ENCODE data around the gene RPP25L.

The RPP25L gene

DNA sequence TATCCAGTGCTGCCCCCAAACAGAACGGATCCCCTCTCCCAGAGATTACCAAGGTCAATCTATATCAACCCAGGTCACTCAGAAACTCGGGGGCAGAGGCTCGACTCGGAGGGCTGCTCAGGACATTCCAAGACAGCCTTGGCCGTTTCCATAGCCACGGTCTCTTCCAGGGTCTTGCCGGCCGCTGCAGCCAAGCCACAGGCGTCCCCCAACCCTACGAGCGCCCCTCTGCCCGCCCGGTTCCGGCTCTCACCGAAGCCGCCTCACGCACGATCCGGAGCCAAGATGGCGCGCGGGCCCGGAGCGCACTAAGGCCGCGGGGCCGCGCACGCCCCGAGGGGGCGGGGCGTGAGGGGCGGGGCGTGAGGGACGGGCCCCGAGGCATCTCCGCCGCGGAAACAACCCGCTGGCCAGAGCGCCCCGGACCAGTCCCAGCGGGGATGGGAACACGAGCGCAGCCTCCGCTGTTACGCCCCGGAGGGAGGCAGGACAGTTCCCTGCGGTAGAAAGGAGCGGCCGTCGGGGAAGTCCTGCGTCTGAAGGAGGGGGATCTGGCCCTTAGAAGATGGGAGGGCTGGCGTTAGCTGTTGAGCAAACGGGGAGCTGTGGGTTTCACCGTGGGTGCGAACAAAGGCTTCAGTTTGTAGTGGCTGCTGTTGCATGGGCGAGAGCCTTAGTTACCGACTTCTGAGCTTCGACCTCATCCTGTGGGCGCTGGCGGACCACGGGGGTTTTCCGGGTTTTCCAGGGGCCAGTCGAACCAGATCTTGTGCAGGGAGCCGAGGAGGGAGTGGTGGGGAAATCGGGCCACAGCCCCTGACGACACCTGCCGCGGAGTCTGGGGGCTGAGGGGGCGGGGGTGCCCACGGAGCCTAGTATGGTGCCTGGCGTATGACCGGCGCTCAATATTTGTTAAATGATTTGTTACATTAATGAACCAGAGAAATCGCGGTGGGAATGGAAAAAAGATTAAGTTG lies at the start of gene RPP25L:
Gene RPP25L (minus strand): TSS at position 287 of the 977 bp plus-strand sequence. CDS start 801 bp downstream, outside the sequence.
- in situ Hi-C loops (cut with MboI; ENCODE audit: low pct_unique_long_range_greater_than_20kb, low sequenced_read_pairs) = no loop called here
- peak; percentile 79 for DNase-seq

- in situ Hi-C loops (cut with MboI; ENCODE audit: low pct_unique_long_range_greater_than_20kb, low sequenced_read_pairs) = no loop called here
- no peak for DNase-seq
These were observed 47.8 kb upstream of the RPP25L start for GRCh38 chr9:34659592-34660253.

DNA sequence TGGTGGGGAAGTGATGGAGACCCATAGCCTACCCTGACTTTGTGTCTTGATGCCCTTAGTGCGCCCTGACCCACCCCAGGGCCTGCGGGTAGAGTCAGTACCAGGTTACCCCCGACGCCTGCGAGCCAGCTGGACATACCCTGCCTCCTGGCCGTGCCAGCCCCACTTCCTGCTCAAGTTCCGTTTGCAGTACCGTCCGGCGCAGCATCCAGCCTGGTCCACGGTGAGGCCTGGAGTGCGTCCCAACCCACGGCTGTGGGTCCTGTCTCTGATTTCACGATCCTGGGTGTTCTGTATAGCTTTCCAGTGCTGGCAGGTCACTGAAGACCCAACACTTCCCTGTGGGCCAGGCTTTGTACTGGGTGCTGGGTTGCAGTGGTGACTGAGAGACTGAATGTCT lies 46.6 kb upstream of the RPP25L start:
- in situ Hi-C loops (cut with MboI; ENCODE audit: low pct_unique_long_range_greater_than_20kb, low sequenced_read_pairs) = no loop called here
- DNase-seq = no peak

- DNase-seq = no peak
- in situ Hi-C loops (cut with MboI; ENCODE audit: low pct_unique_long_range_greater_than_20kb, low sequenced_read_pairs) = no loop called here
These were observed 45.1 kb upstream of the RPP25L start for GRCh38 chr9:34656992-34657391.

DNA sequence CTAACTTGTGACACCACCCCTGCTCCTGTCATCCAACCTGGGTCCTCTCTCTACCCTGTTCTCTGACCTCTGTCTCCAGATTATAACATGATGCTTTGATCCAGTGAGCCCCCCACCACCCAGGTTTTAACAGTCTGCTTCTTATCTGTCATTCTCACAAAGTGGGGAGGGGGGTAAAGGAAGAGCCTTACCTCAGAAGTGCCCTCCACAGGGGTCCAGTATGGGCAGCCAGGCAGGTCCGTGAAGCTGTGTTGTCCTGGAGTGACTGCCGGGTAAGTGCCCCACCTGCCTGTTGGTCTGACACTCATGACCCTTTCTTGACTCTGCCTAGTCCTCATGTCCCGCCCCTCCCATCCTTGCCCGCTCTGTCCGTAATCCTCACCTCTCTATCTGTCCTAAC lies 43.5 kb upstream of the RPP25L start:
- in situ Hi-C loops (cut with MboI; ENCODE audit: low pct_unique_long_range_greater_than_20kb, low sequenced_read_pairs) = no loop called here
- no peak for DNase-seq

GRCh38 chr9:34654323-34655051 lies 42.6 kb upstream of the RPP25L start:
- in situ Hi-C loops (cut with MboI; ENCODE audit: low pct_unique_long_range_greater_than_20kb, low sequenced_read_pairs) = no loop called here
- no peak for DNase-seq

GRCh38 chr9:34653151-34654072 lies 41.5 kb upstream of the RPP25L start:
- DNase-seq = no peak
- in situ Hi-C loops (cut with MboI; ENCODE audit: low pct_unique_long_range_greater_than_20kb, low sequenced_read_pairs) = no loop called here

DNA sequence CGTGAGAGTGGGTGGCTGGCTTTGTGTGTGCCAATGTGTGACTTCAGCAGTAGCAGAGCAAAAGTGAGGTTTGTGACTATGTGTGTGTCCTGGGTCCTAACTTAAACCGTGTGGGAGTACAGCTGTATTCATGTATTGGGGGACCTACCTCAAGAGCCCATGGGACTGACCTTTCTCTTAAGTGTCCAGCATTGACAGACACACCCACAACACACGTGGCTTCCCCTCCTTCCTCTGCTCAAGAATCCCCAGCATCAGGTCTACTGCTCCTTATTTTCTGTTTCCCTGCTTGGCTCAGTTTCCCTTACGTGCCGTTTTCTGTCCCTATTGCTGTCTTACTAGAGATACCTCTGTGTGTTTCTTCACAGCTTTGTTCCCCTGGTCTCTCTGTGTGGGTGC lies 40.7 kb upstream of the RPP25L start:
- in situ Hi-C loops (cut with MboI; ENCODE audit: low pct_unique_long_range_greater_than_20kb, low sequenced_read_pairs) = no loop called here
- DNase-seq = no peak

GRCh38 chr9:34651876-34652601 lies 40.1 kb upstream of the RPP25L start, which contains the start of gene IL11RA:
TSS of gene IL11RA (plus strand) at chr9:34652185. CDS start at chr9:34655218, 3,033 bp downstream.
- in situ Hi-C loops (cut with MboI; ENCODE audit: low pct_unique_long_range_greater_than_20kb, low sequenced_read_pairs) = no loop called here
- DNase-seq = no peak

DNA sequence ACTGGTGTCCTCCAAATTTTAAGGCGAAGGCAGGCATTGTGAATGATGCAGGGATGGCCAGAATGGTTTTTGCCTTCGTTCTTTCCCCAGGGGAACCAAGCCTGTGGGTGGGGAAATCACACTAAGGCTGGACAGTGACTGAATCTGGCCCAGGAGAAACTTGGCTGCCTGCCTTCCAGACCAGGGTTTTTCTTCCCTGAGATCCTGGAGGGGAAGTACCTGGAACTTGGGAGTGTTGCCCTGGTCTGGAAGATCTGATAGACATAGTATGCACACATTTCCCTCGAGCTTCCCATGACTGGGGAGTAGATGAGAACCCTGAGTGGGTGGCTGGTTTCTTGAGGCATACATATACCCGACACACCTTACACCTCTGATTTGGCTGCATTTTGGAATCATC lies 39.4 kb upstream of the RPP25L start:
- in situ Hi-C loops (cut with MboI; ENCODE audit: low pct_unique_long_range_greater_than_20kb, low sequenced_read_pairs) = no loop called here
- DNase-seq = no peak

GRCh38 chr9:34650816-34651215 lies 38.9 kb upstream of the RPP25L start:
- DNase-seq = no peak
- in situ Hi-C loops (cut with MboI; ENCODE audit: low pct_unique_long_range_greater_than_20kb, low sequenced_read_pairs) = no loop called here

GRCh38 chr9:34648673-34649072 lies 36.8 kb upstream of the RPP25L start:
- in situ Hi-C loops (cut with MboI; ENCODE audit: low pct_unique_long_range_greater_than_20kb, low sequenced_read_pairs) = no loop called here
- DNase-seq = no peak

DNA sequence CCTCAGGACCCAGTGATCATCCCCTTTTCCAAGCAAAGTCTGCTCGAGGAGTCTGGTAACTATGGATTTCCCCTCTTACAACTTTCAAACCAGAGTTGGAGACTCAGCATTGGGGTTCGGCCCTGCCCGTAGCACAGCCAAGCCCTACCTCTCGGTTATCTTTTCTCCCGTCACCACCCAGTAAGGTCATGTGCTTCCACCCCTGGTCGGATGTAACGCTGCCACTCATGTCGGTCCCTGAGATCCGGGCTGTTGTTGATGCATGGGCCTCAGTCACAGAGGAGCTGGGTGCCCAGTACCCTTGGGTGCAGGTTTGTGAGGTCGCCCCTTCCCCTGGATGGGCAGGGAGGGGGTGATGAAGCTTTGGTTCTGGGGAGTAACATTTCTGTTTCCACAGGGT lies 35.8 kb upstream of the RPP25L start:
- in situ Hi-C loops (cut with MboI; ENCODE audit: low pct_unique_long_range_greater_than_20kb, low sequenced_read_pairs) = no loop called here
- DNase-seq = no peak

GRCh38 chr9:34647084-34647403 lies 35.1 kb upstream of the RPP25L start:
- in situ Hi-C loops (cut with MboI; ENCODE audit: low pct_unique_long_range_greater_than_20kb, low sequenced_read_pairs) = no loop called here
- no peak for DNase-seq

- in situ Hi-C loops (cut with MboI; ENCODE audit: low pct_unique_long_range_greater_than_20kb, low sequenced_read_pairs) = no loop called here
- DNase-seq = peak; percentile 96
These were observed 34.5 kb upstream of the RPP25L start, which contains the start of gene GALT for GRCh38 chr9:34646211-34647083. TSS of gene GALT (plus strand) at chr9:34646675. CDS start at chr9:34646705, 30 bp downstream.

GRCh38 chr9:34644766-34645314 lies 32.9 kb upstream of the RPP25L start:
- in situ Hi-C loops (cut with MboI; ENCODE audit: low pct_unique_long_range_greater_than_20kb, low sequenced_read_pairs) = no loop called here
- DNase-seq = no peak

- in situ Hi-C loops (cut with MboI; ENCODE audit: low pct_unique_long_range_greater_than_20kb, low sequenced_read_pairs) = no loop called here
- no peak for DNase-seq
These were observed 30.8 kb upstream of the RPP25L start for GRCh38 chr9:34642679-34643078.

All from KBM-7 (cell line).